ENCODE results near the gene RNASE8.

Gene RNASE8

GRCh38 chr14:21093769-21094681, 36.4 kb downstream of the RNASE8 start:
- DNase-seq: no peak

DNA sequence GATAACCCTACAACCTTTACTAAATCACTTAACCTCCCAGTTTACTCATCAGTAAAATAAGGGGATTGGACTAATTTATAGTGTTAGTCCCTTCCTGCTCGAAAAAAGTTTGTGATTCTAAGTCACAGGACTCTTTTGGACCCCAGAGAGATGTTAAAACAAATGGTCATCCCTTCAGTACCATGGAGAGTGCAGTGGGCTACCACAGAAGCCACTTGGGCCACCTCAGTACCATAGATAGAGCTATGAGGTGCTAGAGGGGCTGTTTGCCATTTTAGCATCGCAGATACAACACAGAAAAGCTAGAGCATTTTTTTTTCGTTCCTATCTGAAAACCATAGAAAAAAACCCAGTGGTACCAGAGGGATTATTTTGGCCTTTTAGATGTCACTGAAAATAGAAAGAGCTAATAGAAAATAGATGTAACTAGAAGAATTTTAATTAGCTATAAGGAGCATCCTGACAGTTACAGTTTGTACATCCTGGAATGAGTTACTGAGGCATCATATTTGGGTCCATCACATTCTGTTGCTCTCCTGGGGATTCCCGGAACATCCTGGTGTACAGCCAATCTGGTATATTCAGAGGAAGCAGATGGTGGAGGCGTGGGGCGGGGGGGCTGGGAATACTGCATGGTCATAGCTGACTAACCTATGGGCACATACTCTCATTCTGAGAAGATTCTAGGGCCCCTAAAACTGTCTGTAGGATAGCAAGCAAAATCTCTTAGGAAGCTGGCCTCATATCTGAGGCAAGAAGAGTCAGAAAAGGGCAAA, 38.0 kb downstream of the RNASE8 start:
- DNase-seq: peak; percentile 41

DNA sequence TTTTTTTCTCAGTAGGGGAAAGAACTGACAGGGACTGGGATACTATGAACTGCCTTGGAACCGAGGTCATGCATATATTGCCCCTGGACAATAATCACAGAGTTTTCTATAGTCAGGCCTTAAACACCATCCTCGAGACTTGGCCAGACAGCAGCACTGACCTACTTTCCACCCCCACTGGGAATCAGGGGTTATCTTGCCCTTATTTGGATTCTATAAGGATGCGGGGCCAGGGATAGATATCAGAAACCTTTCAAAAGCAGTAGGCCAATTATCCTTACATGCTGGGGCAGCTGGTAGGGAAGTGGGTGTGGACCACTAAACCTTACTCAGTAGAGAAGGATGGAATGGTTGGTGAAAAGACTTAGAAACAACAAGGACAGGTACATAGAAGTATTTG, 38.8 kb downstream of the RNASE8 start:
- no peak for DNase-seq

GRCh38 chr14:21096978-21097635, 39.5 kb downstream of the RNASE8 start:
- DNase-seq: no peak

- DNase-seq: no peak
Measured at GRCh38 chr14:21097636-21098075, 40.0 kb downstream of the RNASE8 start.

DNA sequence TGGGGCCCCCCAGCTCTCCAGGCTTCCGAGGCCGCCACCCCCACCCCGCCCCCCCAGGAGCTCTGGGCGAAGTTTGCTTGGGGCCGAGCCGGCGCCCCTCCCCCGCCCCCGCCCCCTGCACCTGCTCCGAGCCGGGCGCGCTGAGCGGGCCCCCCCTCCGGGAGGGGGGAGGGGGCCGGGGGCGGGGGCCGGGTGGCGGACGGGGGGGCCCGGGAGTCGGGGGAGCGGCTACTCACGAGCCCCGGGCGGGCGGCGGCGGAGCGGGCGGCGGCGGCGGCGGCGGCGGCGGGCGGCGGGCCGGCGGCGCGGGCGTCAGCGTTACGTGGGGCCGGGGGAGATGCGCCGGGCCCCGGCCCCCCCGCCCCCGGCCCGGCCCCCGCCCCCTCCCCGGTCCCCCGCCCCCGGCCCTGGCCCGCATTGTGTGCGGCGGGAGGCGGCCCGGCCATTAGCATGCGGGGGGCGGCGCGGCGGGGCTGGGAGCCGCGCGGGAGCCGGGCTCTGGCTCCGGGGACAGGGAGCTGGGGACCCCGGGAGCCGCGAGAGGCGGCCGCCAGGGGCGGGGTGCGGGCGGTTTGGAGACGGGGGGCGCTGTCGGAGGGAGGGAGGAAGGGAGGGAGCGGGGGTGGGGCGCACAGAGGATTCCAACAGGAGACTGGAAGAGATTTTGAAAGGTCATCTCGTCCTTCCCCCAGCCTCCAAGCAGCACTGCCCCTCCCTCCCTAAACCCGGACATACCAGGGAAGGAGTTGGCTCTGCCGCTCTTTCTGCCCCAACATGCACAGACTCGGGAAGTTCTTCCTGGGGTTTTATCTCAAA, 40.7 kb downstream of the RNASE8 start, which contains the start of gene ZNF219:
TSS of gene ZNF219 (minus strand) at position 580 of the 816 bp plus-strand sequence. CDS start 5,064 bp downstream, outside the sequence.
- DNase-seq: peak; percentile 10

DNA sequence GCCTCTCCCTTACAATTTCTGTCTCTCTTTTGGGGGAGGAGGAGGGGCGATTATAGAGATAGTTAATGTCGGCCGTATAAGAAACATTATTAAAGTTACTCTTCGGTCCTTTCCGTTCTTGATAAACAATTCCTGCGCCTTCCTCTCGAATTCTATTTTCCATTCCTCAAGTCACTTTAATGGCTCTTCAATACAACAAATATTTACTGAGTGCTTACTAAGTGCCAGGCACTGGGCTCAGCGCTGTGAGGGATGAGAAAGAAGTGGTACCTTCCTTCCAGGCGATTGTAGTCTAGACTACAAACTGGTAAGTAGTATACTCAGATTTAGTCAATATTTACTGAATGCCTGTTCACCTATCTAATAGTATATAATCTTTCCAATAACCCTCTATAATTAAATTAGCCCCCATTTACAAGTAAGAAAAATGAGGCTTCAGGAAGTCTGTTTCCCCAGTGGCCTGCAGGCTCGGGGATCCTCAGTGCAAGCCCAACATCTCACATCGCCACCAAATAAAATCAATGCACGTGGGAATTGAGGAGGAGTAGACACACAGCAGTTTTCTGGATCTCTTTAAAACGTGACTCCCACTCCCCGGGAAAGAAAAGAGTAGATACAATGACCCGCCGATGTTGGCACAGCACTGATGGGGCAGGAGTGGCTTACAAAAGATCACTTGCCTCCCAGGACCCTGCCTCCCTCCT, 41.4 kb downstream of the RNASE8 start:
- no peak for DNase-seq

DNA sequence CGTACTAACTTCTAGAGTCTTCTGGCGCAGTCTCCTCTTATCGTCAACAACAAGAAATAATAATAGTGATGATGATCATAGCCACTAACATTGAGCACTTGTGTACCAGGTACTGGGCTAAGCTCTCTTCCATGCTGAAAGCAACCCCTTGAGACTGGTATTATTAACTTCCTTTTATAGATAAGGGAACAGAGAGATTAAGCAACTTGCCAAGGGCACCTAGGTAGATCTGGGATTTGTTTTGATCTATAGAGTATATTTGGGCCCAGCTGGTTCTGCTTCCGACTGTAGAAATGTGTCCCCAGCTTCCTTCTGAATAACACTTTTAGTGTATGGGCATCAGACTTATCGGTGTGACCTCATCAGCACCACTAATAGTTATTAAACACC, 42.0 kb downstream of the RNASE8 start:
- no peak for DNase-seq

DNA sequence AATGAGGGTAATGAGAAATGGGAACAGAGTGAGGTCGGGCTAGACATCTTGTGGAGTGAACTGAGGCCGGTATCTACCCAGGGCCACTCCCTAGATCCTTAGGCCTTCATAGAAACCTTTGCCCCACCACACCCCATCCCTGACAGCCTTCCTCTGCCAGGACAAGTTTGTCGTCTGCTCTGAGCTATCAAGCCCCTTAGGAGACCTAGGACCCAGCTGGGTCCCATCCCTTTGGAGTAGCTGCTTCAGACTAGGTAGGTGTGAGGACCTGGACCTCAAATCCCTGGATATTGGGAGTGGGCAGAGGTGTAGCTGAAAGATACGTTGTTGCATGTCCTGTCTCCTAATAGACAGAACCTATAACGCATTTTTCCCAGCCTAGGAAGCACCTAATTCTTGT, 43.3 kb downstream of the RNASE8 start, which contains the start of gene TMEM253:
TSS of gene TMEM253 (plus strand) at position 136 of the 400 bp plus-strand sequence. CDS start 278 bp downstream, outside the sequence.
- DNase-seq: no peak

DNA sequence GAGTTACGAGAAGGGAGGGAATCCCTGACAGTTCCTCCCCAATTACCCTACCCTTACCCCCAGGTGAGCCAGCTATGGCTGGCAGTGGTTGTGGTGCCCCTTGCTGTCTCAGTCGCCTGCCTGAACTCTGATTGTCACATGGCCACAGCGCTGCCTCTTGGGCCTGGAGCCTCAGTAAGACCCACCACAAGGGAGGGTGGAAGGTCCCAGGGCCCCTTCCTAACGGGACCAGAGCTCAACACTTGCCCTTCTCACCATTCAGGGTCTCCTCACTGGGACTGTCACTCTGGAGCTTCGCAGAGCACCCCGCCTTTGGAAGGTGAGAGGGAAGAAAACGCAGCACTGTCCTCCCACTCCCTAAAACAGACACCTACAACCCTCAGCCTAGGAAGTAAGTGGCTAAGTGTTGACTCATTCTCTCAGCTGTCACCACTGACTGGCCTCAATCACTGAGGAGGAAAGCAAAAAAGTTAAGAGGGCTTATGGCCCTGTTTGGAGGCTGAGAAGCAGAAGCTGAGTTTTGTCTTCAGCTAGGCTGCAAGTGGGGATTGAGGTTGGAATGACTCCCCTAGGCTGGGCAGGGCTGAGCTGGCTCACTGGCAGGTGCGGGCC, 44.3 kb downstream of the RNASE8 start:
- no peak for DNase-seq

DNA sequence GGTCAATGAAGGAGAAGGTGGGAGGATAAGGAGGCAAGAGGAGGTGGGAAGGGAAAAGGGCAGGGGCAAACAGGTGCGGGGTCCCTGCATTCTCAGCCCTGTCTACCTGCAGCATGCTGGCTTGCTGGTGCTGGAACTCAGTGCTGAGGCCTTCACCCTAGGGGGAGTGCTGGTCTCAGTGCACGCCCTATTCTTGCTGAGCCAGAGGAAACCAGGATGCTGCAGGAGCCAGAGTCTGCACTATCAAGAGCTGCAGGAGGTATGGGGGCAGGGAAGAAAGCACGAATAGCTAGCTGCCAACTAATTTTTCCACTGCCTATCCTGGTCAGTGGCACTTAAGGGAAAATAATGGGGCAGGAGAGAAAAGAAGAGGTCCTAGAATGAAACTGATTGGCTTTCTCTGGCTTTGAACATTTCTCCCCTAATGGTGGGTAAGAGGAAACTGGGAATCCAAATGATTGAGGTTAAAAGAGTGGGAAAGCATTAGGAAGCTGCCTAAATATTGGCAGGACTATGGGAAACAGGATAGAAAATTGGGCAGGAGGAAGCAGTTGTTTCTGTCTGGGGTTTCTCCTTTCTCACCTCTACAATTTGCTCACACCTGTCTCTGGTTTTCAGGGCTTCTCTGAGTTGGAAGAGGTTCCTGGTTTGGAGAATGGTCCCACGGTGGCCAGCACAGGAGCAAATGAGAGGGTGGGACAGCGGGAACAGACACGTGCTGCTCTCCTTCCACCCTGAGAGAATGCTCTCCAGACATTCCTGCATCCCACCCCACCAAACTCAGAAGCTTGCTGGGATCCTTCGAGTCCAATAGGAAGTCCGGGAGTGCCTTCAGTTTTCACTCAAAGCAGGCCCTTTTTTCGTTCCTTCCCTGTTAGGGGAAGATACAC, 45.1 kb downstream of the RNASE8 start:
- no peak for DNase-seq

- DNase-seq: no peak
Measured at GRCh38 chr14:21103411-21103709, 45.7 kb downstream of the RNASE8 start.

DNA sequence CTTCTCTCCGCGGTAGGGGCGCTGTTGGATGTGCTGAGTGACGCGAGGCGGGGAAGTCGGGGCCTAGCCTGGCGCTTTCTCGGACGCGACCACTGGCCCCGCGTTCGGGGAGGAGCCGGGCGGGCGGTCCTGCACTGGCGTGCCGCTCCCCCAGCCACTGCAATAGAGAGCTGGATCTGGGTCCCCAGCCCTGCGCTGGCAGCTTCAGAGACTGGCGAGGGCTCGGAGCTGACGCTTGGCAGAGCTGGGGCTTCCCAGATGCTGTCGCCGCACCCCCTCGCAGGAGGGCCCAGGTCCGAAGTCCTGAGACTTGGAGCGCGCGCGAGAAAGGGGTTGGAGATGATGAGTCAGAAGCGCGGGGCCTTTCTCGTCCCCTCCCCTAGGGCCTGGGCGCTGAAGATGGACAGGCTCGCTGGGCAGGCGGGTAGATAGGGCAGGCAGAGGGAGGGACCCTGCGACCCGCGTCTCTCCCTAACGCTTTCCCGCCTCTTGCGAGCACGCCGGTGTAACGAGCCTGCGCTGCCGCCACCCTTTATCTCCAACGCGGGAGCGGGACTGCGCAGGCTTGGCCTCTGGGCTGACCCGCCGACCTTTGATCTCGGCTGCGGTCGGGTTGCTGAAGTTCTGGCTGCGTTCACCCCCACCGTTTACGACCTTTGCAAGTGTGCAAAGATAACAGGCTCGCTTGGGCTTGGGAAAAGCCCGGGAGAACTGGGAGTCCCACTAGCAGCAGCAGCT, 46.3 kb downstream of the RNASE8 start:
- peak; percentile 96 for DNase-seq

- peak; percentile 79 for DNase-seq
Measured at GRCh38 chr14:21104448-21105060, 46.9 kb downstream of the RNASE8 start.

DNA sequence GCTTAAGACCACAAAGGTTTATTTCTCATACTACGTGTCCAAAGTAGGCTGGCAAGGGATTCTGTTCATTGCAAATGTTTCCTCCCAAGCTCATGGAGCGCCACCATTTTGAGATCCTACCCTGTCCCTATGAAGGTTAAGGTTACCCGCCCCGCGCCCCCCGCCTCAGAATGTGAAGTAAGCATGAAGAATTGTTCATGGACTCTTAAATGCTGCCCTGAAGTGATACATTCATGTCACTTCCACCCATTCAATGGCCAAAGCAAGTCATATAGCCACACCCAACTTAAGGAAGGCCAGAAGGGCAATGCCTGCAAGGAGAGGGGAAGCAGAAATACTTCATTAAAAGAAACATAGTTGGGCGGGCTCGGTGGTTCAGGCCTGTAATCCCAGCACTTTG, 47.5 kb downstream of the RNASE8 start:
- no peak for DNase-seq

DNA sequence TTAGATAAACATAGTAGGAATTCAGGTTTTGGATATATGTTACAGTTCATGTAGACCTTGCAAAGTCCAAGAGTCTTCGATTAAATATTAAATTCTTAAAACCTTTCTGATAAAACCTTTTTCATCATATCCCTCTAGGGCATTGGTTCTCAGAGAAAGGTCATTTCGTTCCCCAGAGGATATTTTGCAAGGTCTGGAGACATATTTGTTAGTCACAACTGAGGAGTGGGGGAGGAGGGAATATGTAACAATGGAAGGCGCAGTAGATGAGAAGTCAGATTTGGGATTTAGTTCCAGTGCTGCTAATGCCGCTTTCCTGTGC, 48.5 kb downstream of the RNASE8 start:
- DNase-seq: peak; percentile 32

- peak; percentile 69 for DNase-seq
Measured at GRCh38 chr14:21106498-21107282, 49.1 kb downstream of the RNASE8 start.

- DNase-seq: peak; percentile 49
Measured at GRCh38 chr14:21107283-21107800, 49.7 kb downstream of the RNASE8 start.

Measured in HCEC 1CT (cell line).